HepG2 (cell line): ENCODE data around the gene ZNRD2. TPM values are rescaled to one million over a fixed set of nuclear protein-coding genes. Genes with fewer than 3 reads are reported as not detected.

Experiments
- AHR ChIP-seq: IDR thresholded peaks from 2 replicates; pipeline ENCODE4 v1.6.1; 2018; ENCODE audit warnings: missing genetic modification reagents, missing compliant biosample characterization
- BHLHE40 ChIP-seq: IDR thresholded peaks from 2 replicates; pipeline ENCODE4 v1.6.1; 2011; ENCODE audit warnings: low read length, improper control_type of control experiment
- CBX5 ChIP-seq: sonication (generic); formaldehyde crosslinking; IDR thresholded peaks from 2 replicates; pipeline ENCODE4 v1.4.0; 2020; ENCODE audit warnings: missing genetic modification reagents, borderline replicate concordance
- DDIT3 ChIP-seq: sonication (generic); formaldehyde crosslinking; IDR thresholded peaks from 2 replicates; pipeline ENCODE4 v1.4.0; 2020; ENCODE audit warnings: mild to moderate bottlenecking, missing genetic modification reagents
- FIP1L1 ChIP-seq: fragments of 200-400 bp; formaldehyde crosslinking; IDR thresholded peaks from 2 replicates; pipeline ENCODE4 v1.6.1; 2018; ENCODE audit warnings: low read depth, mild to moderate bottlenecking, low read length, moderate library complexity, borderline replicate concordance; ENCODE audit not compliant: insufficient read depth
- HIVEP1 ChIP-seq: sonication (generic); formaldehyde crosslinking; IDR thresholded peaks from 2 replicates; pipeline ENCODE4 v1.4.0; 2020; ENCODE audit warnings: mild to moderate bottlenecking, missing genetic modification reagents
- HNF4G ChIP-seq, 2 experiments: sonication (generic) in 1 of 2; formaldehyde crosslinking in 1 of 2; IDR thresholded peaks; 2 replicates each; pipeline versions ENCODE4 v1.4.0 to v1.6.1; 2011 to 2020; ENCODE audit warnings: borderline replicate concordance in 2 of 2, low read depth in 2 of 2, mild to moderate bottlenecking in 2 of 2, low read length in 1 of 2, missing genetic modification reagents in 1 of 2, moderate library complexity in 1 of 2
- MIER3 ChIP-seq: IDR thresholded peaks from 2 replicates; pipeline ENCODE4 v1.6.1; 2016; ENCODE audit warnings: missing compliant biosample characterization, borderline replicate concordance
- NCOA5 ChIP-seq: sonication (generic); formaldehyde crosslinking; IDR thresholded peaks from 2 replicates; pipeline ENCODE4 v1.4.0; 2020; ENCODE audit warnings: missing genetic modification reagents
- NFE2 ChIP-seq: sonication (generic); formaldehyde crosslinking; IDR thresholded peaks from 2 replicates; pipeline ENCODE4 v1.4.0; 2020; ENCODE audit warnings: missing genetic modification reagents
- PHF20 ChIP-seq: sonication (generic); formaldehyde crosslinking; IDR thresholded peaks from 2 replicates; pipeline ENCODE4 v1.5.0; 2020; ENCODE audit warnings: mild to moderate bottlenecking, missing genetic modification reagents
- PITX1 ChIP-seq: sonication (generic); formaldehyde crosslinking; IDR thresholded peaks from 2 replicates; pipeline ENCODE4 v1.5.1; 2020; ENCODE audit warnings: mild to moderate bottlenecking, missing genetic modification reagents
- SIX1 ChIP-seq: sonication (generic); formaldehyde crosslinking; IDR thresholded peaks from 2 replicates; pipeline ENCODE4 v1.4.0; 2020; ENCODE audit warnings: missing genetic modification reagents, borderline replicate concordance
- ZBTB21 ChIP-seq: sonication (generic); formaldehyde crosslinking; IDR thresholded peaks from 2 replicates; pipeline ENCODE4 v1.4.0; 2020; ENCODE audit warnings: missing genetic modification reagents
- ZFP36L2 ChIP-seq: sonication (generic); formaldehyde crosslinking; IDR thresholded peaks from 2 replicates; pipeline ENCODE4 v1.4.0; 2020; ENCODE audit warnings: missing genetic modification reagents
- ZFY ChIP-seq: sonication (generic); formaldehyde crosslinking; IDR thresholded peaks from 2 replicates; pipeline ENCODE4 v1.4.0; 2020; ENCODE audit warnings: missing genetic modification reagents
- ZKSCAN1 ChIP-seq: fragments of 150-350 bp; IDR thresholded peaks from 2 replicates; pipeline ENCODE4 v1.6.1; 2014; ENCODE audit warnings: low read length
- ZNF335 ChIP-seq: sonication (generic); formaldehyde crosslinking; IDR thresholded peaks from 2 replicates; pipeline ENCODE4 v1.4.0; 2020; ENCODE audit warnings: missing genetic modification reagents
- ZNF777 ChIP-seq: sonication (generic); formaldehyde crosslinking; IDR thresholded peaks from 2 replicates; pipeline ENCODE4 v1.4.0; 2020; ENCODE audit warnings: missing genetic modification reagents
- ZZZ3 ChIP-seq: sonication (generic); formaldehyde crosslinking; IDR thresholded peaks from 2 replicates; pipeline ENCODE4 v1.4.0; 2020; ENCODE audit warnings: missing genetic modification reagents, mild to moderate bottlenecking, borderline replicate concordance
- polyA plus RNA-seq, 8 experiments: library from polyadenylated mRNA; depleted of rRNA in 3 of 8; stranded (reverse) in 7 of 8; unstranded in 1 of 8; fragments of >200 nt; fragmentation: Illumina TruSeq in 4 of 8; extraction: Trizol in 4 of 8; gene quantifications; 2 replicates each; pipeline versions ENCODE4 v1.2.1 to v1.2.3, GENCODE V29; 2011 to 2016; ENCODE audit warnings: low read depth in 4 of 8, missing spikeins in 1 of 8, mixed read lengths in 1 of 8; ENCODE audit not compliant: insufficient read depth in 1 of 8
- total RNA-seq, 5 experiments: library from RNA; depleted of rRNA; stranded (reverse); fragments of >200 nt; fragmentation: Illumina TruSeq; extraction: Trizol; gene quantifications; 2 replicates each; pipeline ENCODE4 v1.2.3, GENCODE V29; 2016; ENCODE audit warnings: low read depth in 1 of 5
- TF ChIP-seq, protein P1 (sequence below): sonication (generic); formaldehyde crosslinking; IDR thresholded peaks from 2 replicates; pipeline ENCODE4 v1.5.0; 2020; ENCODE audit warnings: mild to moderate bottlenecking, missing genetic modification reagents

The ZNRD2 gene
- total and polyA plus RNA-seq, 2 of the 13 experiments (the other 11 are each of a cell fraction or from before 2014, with no cell fraction given), result 29.2 to 34.0 TPM

DNA sequence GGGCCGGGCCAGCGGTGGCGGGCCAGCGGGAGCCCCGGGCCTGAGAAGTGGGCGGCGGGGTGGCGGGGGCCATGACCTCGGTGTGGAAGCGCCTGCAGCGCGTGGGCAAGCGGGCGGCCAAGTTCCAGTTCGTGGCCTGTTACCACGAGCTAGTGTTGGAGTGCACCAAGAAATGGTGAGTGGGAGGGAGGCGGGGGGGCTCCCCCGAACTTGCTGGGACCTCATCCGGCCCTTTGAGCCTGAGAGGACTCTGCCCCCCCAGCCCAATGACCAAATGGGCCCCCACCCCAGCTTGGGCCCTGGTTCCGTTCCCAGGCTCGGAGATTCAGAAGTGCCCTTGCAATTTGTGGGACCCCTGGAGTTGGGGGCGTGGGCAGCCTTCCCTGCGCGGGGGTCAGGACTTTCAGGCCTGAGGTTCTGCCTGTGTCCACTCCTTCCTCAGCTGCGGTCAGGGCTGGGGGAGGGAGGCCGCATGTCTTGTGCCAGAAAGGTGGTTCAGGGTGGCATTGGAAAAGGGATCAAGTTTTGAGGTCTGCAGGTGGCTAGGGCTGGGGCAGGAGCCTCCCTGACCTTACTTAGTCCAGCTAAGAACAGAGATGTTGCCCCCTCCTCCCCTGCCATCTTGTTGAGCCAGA lies 6.1 kb downstream of the ZNRD2 start (continued):
- TF ChIP-seq CBX5 (CRISPR knock-in tag), result no peak
- no peak for TF ChIP-seq FIP1L1
- TF ChIP-seq, protein P1, sequence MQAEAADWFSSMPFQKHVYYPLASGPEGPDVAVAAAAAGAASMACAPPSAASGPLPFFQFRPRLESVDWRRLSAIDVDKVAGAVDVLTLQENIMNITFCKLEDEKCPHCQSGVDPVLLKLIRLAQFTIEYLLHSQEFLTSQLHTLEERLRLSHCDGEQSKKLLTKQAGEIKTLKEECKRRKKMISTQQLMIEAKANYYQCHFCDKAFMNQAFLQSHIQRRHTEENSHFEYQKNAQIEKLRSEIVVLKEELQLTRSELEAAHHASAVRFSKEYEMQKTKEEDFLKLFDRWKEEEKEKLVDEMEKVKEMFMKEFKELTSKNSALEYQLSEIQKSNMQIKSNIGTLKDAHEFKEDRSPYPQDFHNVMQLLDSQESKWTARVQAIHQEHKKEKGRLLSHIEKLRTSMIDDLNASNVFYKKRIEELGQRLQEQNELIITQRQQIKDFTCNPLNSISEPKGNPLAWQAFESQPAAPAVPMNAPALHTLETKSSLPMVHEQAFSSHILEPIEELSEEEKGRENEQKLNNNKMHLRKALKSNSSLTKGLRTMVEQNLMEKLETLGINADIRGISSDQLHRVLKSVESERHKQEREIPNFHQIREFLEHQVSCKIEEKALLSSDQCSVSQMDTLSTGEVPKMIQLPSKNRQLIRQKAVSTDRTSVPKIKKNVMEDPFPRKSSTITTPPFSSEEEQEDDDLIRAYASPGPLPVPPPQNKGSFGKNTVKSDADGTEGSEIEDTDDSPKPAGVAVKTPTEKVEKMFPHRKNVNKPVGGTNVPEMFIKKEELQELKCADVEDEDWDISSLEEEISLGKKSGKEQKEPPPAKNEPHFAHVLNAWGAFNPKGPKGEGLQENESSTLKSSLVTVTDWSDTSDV (CRISPR knock-in tag), result no peak
- TF ChIP-seq PHF20, result no peak
- TF ChIP-seq NFE2 (CRISPR knock-in tag), result no peak
- no peak for TF ChIP-seq ZFP36L2 (CRISPR knock-in tag)
- TF ChIP-seq HNF4G (IDR thresholded peaks at IDR 0.05; ENCODE audit: borderline replicate concordance, low read depth, low read length), result 0 out of 2 replicates have a peak, but pooled peaks have one; percentile 12
- no peak for TF ChIP-seq HNF4G (CRISPR knock-in tag; IDR thresholded peaks at IDR 0.05; ENCODE audit: borderline replicate concordance, low read depth)
- no peak for TF ChIP-seq BHLHE40
- no peak for TF ChIP-seq PITX1 (CRISPR knock-in tag)
- TF ChIP-seq ZNF777 (CRISPR knock-in tag), result peak; percentile 47; the same call in 1 of the 2 replicates
- no peak for TF ChIP-seq ZFY (CRISPR knock-in tag)
- TF ChIP-seq SIX1 (CRISPR knock-in tag), result no peak
- TF ChIP-seq ZBTB21, result no peak
- no peak for TF ChIP-seq AHR
- no peak for TF ChIP-seq ZNF335
- TF ChIP-seq NCOA5 (CRISPR knock-in tag), result no peak
- TF ChIP-seq ZZZ3 (CRISPR knock-in tag), result no peak
- TF ChIP-seq DDIT3, result no peak
- TF ChIP-seq HIVEP1 (CRISPR knock-in tag), result no peak
- TF ChIP-seq ZKSCAN1, result no peak
- no peak for TF ChIP-seq MIER3 (CRISPR knock-in tag)
